NCI-H1417 (cell line): ENCODE data around the gene H6PD.
A peak's percentile ranks its signal among the peaks of the same experiment; 100 is the strongest.
"Not testable (repeated sequence)": the region's sequence is repeated elsewhere in the genome, so short reads cannot be mapped to it uniquely, and the experiment has no call there.

ENCODE experiments used
- DNase-seq, 3 experiments: peaks; one replicate each; lab custom pipeline; 2025; lab: John Stamatoyannopoulos, UW

The H6PD gene

GRCh38 chr1:9297831-9298230, 63.3 kb downstream of the H6PD start:
- peak in 1 of 3 experiments; percentile 75 for DNase-seq

- DNase-seq = no peak
Measured at GRCh38 chr1:9298282-9298681, 63.7 kb downstream of the H6PD start.

GRCh38 chr1:9299571-9300541, 65.3 kb downstream of the H6PD start:
- DNase-seq = not testable (repeated sequence)

GRCh38 chr1:9300573-9300972, 66.0 kb downstream of the H6PD start:
- DNase-seq = no peak

- DNase-seq = peak in 1 of 3 experiments; percentile 20
Measured at GRCh38 chr1:9302745-9303524, 68.4 kb downstream of the H6PD start.

- no peak for DNase-seq
Measured at GRCh38 chr1:9303916-9304315, 69.3 kb downstream of the H6PD start.

GRCh38 chr1:9305216-9305615, 70.6 kb downstream of the H6PD start:
- no peak for DNase-seq

- no peak for DNase-seq
Measured at GRCh38 chr1:9306006-9306405, 71.4 kb downstream of the H6PD start.

- no peak for DNase-seq
Measured at GRCh38 chr1:9307303-9307702, 72.7 kb downstream of the H6PD start.

GRCh38 chr1:9308236-9308785, 73.7 kb downstream of the H6PD start:
- DNase-seq = no peak

- no peak for DNase-seq
Measured at GRCh38 chr1:9309080-9309479, 74.5 kb downstream of the H6PD start.

GRCh38 chr1:9309991-9310390, 75.4 kb downstream of the H6PD start:
- DNase-seq = peak in 1 of 3 experiments; percentile 8

GRCh38 chr1:9311029-9311428, 76.5 kb downstream of the H6PD start:
- no peak for DNase-seq

- no peak for DNase-seq
Measured at GRCh38 chr1:9311479-9311878, 76.9 kb downstream of the H6PD start.

- DNase-seq = no peak
Measured at GRCh38 chr1:9312168-9312720, 77.7 kb downstream of the H6PD start.

- DNase-seq = no peak
Measured at GRCh38 chr1:9313576-9313975, 79.0 kb downstream of the H6PD start.

GRCh38 chr1:9314111-9314510, 79.5 kb downstream of the H6PD start:
- DNase-seq = no peak

GRCh38 chr1:9314711-9315379, 80.3 kb downstream of the H6PD start:
- no peak for DNase-seq

- no peak for DNase-seq
Measured at GRCh38 chr1:9315411-9316079, 81.0 kb downstream of the H6PD start.

- no peak for DNase-seq
Measured at GRCh38 chr1:9316080-9316444, 81.5 kb downstream of the H6PD start.

GRCh38 chr1:9316512-9316911, 81.9 kb downstream of the H6PD start:
- no peak for DNase-seq
